Measurements from ENCODE around the gene ANTXR1.

- TF ChIP-seq EZH2 (IDR thresholded peaks at IDR 0.05; ENCODE audit: borderline replicate concordance, low read depth, low read length, severe bottlenecking) (no peak), CTCF (IDR thresholded peaks at IDR 0.05; ENCODE audit: borderline replicate concordance, extremely low read depth, low read length, poor library complexity, severe bottlenecking) (no peak)
These were observed 208.5 kb downstream of the ANTXR1 start for GRCh38 chr2:69221512-69221911.

Measured in DND-41 (cell line).